ENCODE results near the gene MAPK6.
A peak's percentile ranks its signal among the peaks of the same experiment; 100 is the strongest.
"Not testable (repeated sequence)": the region's sequence is repeated elsewhere in the genome, so short reads cannot be mapped to it uniquely, and the experiment has no call there.

The MAPK6 gene

GRCh38 chr15:52082197-52083036, 63.4 kb downstream of the MAPK6 start:
- DNase-seq: no peak

GRCh38 chr15:52083037-52083359, 64.0 kb downstream of the MAPK6 start:
- DNase-seq: not testable (repeated sequence)

- DNase-seq: no peak
Observed at GRCh38 chr15:52083603-52084002, 64.6 kb downstream of the MAPK6 start.

GRCh38 chr15:52085299-52085698, 66.3 kb downstream of the MAPK6 start:
- no peak for DNase-seq

- DNase-seq: no peak
Observed at GRCh38 chr15:52086011-52086786, 67.2 kb downstream of the MAPK6 start.

- DNase-seq: no peak
Observed at GRCh38 chr15:52090193-52090592, 71.2 kb downstream of the MAPK6 start.

GRCh38 chr15:52093167-52093538, 74.1 kb downstream of the MAPK6 start:
- DNase-seq: no peak

GRCh38 chr15:52093539-52094510, 74.8 kb downstream of the MAPK6 start:
- DNase-seq: no peak

- no peak for DNase-seq
Observed at GRCh38 chr15:52094811-52095584, 76.0 kb downstream of the MAPK6 start.

- DNase-seq: no peak
Observed at GRCh38 chr15:52095597-52096262, 76.7 kb downstream of the MAPK6 start.

- DNase-seq: not testable (repeated sequence)
Observed at GRCh38 chr15:52096536-52096935, 77.5 kb downstream of the MAPK6 start.

- DNase-seq: no peak
Observed at GRCh38 chr15:52097180-52097579, 78.2 kb downstream of the MAPK6 start.

GRCh38 chr15:52098323-52098722, 79.3 kb downstream of the MAPK6 start:
- DNase-seq: no peak

- no peak for DNase-seq
Observed at GRCh38 chr15:52099651-52100272, 80.7 kb downstream of the MAPK6 start.

GRCh38 chr15:52100807-52101442, 81.9 kb downstream of the MAPK6 start:
- peak in 1 of 2 donors; percentile 13 for DNase-seq

- DNase-seq: no peak
Observed at GRCh38 chr15:52101542-52102323, 82.7 kb downstream of the MAPK6 start.

GRCh38 chr15:52102463-52102862, 83.4 kb downstream of the MAPK6 start:
- DNase-seq: no peak

- DNase-seq: no peak
Observed at GRCh38 chr15:52103217-52104207, 84.5 kb downstream of the MAPK6 start.
